Superior temporal gyrus (tissue), 1 donor: ENCODE data around the gene CHD6.

Experiments
- DNase-seq: peaks from one replicate; pipeline ENCODE4 v3.0.0-alpha.2; 2016; ENCODE audit errors: extremely low spot score

The CHD6 gene

DNA sequence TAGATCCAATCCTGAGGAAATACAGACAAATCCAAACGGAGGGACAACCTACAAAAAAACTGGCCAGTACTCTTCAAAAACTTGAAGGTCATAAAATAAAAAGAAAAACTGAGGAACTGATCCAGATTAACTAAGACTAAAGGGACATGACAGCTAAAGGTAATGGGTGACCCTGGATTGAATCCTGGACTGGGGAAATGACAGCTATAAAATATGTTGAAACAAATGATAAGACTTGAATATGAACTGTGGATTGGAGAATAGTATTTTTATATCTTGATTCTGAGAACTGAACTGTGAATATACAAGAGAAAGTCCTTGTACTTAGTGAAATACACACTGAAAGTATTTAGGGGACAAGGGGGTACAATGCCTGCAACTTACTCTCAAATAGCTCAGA is 154.6 kb downstream of the CHD6 start:
- DNase-seq, result no peak

DNA sequence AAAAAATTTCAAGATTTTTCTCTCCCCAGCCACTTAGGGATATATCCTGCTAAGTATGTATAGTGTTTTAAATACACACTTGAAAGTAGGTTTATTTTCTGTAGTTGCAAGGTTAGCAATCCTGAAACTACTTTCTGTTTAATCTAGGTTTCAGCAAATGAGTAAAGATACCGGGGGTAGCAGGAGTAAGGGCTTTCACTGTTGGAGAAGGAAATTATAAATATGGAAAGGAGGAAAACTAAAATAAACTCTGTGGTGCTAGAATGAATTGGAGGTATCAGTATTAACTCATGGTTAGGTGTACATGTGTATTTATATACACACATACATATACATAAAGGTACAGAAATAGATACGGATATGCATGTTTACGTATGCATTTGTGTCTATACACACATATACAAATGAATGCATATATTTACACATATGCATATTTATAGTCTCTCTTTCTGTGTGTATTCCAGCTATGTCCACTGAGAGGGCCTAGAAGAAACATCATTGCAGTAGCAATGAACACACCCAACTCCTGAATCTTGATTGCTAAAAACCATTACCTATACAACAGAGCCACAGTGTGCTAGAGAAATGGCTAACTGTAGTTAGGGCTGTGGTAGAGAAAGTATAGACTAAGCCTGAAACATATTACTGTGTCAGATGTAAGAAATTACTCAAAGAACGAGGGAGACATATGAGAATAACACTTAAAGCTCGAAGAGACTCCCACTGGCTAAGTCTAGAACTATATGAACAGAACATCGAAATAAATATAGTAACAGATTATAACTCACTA is 155.6 kb downstream of the CHD6 start:
- no peak for DNase-seq

DNA sequence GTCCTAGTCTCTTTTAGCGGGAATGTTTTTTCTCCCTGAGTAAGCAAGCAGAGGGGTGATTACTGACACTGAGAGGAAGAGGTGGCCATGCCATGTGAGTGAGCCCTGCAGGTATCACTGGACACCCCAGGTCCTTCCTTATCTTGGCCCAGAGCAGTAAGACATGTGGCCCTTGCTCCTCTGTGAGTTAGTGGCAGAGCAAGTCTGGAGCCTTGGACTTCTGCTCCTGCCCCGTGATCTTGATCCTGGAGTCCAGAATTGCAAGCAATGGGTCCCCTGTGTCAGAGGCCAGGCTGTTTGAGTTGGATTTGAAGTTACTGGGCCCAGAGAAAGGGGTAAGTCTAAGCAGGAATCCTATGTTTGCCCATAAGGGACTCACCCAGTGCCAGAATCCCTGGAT is 159.4 kb downstream of the CHD6 start:
- no peak for DNase-seq

DNA sequence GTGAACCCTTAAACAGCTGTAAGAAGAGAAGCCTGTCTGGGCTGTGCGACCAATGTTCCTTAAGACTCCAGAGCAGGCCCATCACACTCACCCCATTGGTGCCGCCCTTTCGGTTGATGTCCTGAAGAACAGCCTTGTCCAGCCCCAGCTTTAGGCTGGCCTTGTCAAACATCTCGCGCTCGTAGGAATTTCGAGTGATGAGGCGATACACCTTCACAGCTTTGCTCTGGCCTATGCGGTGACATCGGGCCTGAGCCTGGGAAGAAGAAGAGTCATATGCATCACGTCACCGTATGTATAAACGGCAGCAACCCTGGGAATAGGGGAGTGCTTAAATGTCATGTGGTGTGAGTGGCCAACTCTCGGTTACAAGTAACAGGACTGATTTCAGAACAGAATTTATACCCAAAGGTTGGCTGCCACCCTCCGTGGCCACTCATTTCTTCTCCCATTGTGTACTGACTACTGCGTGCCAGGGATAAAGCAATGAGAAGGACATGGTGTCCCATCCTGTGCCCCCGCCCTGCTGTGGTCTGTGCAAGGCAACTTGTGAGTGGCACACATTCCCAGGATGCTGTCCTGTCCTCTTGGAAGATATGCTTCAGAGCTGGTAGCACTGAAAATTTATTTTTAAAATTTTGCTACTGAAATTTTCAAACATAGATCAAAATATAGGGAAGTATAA is 160.9 kb downstream of the CHD6 start:
- DNase-seq, result no peak

DNA sequence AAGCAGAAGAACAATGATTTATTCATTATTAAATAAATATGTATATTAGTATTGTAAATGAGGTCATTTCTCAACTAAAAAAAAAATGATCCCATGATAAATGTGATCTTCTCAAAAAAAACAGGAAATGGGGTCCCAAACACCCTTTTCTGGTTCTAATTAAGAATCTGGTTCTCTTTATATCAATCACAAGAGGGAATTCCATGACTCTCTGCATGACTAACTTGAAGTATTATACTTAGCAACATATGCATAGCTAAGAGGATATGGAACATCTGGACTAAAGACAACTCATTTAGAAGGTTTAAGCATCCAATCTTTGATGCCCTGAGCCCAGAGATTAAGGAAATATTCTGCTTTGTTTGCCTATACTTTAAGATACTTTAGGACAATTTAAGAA is 161.8 kb downstream of the CHD6 start:
- DNase-seq, result no peak

DNA sequence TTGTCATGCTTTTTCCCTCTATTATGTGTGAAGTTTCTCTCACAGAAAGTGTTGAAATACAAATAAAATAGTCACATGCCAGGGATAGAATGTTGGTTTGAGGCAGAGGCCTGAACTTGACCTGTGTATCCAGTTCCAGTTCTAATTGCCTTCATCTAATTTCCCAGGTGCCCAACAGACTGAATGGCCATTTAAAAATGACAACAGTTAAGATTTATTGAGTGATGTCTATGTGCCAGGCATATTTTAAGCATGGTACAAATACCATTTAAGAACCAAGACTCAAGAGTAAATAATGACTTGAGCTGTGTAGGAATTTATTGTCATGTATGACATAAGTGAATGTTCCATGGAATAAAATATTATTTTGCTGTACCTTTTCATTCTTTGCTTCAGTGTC is 163.9 kb downstream of the CHD6 start:
- no peak for DNase-seq

DNA sequence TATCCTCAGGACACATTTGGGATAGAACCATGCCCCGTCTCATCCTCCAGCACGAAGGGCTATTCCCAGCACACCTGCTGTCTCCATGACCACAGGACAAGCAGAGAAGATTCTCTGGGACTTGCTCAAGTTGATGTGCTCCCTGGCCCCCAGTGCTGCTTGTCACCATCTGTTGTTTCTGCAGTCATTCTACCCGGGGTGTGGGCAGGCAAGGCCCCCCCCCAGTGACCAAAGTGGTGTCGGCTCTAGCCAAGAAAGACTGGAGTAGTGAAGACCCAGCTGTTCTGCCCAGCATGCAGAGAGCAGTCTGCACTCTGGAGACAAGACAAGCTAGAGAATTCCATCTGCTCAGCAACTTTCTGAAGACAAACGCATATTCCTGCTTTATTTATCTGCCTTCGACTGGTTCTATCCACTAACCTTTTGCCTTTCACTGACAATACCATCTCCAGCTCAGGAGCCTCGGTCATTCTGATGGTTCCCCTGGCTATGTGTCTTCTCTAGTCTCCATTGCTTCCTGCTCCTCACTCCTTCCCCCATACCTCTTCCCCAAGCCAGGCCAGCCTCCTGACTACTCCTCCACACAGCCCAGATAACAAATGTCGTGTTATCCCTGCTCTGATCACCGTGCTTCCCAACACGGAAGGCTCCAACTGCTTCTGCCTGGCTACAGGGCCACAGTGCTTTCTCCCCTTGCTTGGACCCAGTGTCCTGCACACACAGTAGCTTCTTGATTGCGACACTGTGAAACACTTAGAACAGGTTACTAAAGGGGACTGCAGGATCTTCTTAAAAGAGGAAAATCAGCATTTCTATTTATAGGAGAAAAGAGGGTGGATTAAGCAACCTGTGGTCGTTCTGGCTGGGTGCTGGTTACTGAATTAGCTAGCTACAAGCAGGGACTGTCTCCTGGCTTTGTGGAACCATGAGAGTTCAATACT is 164.9 kb downstream of the CHD6 start:
- DNase-seq, result no peak

DNA sequence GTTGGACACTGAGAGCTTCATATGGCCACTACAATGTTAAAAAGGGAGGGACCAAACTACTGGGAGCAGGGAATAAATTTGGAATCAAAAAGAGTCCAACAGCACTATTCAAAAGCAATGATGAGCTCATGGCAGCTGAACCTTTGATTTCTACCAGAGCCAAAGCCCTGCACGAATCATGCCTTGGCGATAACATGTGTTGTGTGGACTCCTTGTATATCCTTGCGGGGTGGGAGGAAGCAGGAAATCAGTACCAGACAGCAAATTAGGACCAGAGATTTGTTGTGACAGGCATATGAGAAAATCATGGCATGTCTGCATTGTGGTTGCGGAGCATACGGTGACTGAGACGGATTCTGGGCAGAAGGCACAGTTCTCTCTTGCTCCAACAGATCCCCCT is 166.0 kb downstream of the CHD6 start:
- no peak for DNase-seq

DNA sequence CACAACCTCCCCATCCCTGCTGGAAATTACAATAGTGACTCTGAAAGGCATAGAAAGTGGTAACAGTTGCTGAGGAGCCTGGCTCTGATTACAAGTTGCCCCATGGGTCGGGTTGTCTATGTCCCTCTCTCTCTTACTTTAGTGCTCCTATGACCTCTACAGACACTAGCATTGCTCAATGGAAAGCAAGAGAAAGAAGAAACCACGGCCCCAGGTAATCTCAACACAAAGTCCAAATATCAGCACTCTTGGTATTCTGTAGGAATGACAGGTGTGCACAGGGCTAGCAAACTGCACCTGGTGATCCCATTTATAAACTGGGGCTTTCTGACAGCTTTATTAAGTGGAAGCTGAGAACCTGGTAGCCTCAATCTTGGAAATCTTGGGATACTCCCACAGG is 171.2 kb downstream of the CHD6 start:
- no peak for DNase-seq

DNA sequence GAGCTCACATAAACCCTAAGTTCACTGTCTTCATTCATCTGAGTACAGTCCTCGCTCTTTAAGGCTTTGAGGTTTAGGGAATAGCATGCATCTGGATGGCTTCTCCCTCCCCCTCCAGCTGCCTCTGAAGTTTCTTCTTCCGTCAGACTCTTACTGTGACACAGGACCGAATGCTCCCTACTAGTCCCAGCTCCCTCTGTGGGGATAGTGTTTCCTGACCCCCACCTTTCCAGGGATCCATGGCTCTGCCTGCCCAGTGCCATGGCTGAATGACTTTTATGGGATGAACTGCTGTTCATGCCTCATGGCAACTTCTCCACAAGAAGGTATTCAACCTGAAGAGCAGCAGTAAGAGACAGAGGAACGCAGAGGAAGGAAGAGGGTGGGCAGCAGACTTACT is 171.7 kb downstream of the CHD6 start:
- DNase-seq, result no peak

DNA sequence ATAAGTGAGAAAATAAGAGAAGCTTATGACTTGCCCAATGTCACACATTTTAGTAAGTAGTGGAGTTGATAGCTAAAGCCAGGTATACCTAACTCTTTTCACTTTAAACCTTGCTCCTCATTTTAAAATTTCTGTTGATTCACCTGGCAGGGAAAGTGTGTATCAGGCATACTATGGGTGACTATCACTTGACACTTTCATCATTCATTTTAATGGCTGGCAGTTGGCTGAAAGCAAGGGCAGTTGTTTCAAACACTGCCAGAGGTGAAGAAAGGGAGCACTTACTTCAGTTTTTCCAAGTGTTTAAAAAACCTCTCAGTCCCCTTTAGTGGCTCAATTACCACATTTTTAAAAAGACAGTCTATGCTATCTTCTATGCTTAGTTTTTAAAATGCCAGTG is 173.4 kb downstream of the CHD6 start:
- DNase-seq, result no peak

DNA sequence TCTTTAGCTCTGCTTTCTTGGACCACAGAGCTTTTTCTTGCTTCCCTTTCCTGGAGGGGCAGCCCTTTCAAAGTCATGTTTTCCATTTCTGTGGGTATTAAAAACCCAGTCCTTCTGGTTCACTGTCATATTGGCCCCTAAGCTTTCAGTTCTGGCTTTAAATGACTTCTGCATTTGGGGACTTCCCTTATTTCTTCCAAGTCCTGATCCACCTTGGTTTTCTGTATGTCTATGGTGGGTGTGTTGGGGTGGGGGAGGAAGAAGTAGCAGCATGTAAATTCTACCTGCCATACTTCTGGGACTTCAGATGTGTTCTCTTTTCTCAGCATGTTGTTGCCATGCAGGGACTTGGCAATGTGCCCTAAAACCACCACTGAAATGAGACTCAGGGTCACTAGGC is 174.5 kb downstream of the CHD6 start:
- DNase-seq, result no peak

DNA sequence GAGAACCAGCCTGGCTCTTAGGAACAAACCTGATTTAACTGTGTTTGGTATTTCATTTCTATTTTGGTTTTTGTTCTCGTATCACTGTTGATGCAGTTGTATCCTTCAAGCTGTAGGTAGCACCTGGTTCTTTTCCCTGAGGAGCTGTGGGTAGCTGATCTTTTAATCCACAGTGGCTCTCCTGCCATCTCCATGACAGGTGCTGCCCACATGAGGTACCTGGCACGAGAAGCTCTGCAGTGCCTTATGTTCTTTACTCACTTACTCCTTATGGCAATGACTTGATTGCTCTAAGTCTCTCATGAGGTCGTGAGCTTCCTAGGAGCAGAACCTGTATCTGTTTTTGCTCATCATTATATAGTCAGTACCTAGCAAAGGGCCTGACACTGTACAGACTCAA is 177.3 kb downstream of the CHD6 start:
- DNase-seq, result no peak

DNA sequence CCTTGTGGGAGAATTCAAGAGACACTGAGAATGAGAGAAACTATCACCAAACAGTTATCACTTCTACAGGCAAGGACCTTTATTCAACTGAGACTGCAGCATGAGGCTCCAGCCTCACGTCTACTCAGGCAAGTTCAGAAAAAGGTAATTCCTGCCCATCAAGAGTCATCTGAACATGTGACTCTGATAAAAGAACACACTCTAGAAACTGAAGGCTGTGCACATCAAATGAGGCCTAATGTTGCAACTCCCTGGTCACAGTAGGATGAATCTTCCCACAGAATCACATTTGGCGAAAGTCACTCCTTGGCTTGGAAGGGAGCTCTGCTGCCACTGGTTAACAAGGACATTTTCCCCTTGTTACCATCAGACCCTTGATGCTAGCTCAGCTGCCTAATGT is 180.3 kb downstream of the CHD6 start:
- DNase-seq, result no peak

DNA sequence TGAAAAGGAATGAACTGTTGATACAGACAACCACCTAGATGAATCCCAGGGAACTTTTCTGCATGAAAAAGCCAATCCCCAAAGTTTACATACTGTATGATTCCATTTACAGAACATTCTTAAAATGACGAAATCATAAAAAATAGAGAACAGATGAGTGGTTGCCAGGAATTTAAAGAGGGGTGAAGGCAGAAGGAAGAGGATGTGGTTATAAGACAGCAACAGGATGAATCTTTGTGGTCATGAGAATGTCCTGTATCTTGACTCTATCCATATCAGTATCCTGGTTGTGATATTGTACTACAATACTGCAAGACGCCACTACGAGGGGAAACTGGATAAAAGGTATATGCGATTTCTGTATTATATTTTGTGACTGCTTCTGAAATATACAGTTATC is 181.5 kb downstream of the CHD6 start:
- no peak for DNase-seq

DNA sequence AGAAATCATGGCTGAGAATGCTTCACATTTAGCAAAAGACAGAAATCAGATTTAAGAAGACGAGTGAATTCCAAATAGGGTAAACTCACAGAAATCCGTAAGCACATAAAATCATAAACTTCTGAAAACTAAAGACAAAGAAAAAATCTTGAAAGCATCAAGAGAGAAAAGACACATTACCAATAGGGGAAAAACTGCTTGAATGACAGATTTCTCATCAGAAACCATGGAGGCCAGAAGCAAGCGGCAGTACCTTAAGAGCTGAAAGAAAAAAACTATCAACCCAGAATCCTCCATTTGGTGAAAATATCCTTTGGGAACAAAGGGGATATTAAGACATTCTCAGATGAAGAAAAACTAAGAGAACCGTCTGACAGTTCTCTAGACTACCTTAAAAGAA is 185.0 kb downstream of the CHD6 start:
- DNase-seq, result no peak

DNA sequence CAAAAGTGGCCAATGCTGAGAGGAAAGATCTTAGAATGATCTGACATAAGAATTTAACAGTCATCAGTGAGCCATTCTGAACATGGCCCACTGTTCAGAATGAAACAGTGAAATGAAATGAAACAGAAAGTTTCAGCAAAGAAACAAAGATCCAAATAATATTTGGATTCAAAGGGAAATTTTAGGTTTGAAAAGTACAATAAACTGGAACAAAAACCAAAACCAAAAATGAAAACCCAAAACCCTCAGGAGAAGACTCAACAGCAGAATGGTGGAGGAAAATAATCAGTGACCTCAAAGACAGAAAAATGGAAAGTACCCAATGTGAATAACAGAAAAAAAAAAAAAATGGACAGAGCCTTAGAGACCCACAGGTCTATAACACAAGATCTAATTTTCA is 185.4 kb downstream of the CHD6 start:
- no peak for DNase-seq

DNA sequence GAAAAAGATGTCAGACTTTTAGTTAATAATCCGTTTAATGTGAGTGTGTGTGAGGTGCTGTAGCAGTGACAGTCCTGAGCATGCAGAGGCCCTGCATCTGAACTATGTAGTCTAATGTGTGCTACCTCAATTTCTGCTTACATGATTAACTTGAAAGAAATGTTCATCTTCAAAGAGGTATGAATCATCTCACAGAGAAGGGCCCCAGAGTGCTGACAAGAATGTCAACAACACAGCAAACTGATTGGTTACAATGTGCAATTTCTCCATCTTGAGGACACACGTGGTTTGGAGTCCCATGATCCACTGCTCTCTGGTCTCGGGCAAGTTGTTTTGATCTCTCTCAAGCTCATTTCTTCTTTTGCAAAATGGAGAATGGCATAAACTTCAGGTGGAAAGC is 189.9 kb downstream of the CHD6 start:
- no peak for DNase-seq

DNA sequence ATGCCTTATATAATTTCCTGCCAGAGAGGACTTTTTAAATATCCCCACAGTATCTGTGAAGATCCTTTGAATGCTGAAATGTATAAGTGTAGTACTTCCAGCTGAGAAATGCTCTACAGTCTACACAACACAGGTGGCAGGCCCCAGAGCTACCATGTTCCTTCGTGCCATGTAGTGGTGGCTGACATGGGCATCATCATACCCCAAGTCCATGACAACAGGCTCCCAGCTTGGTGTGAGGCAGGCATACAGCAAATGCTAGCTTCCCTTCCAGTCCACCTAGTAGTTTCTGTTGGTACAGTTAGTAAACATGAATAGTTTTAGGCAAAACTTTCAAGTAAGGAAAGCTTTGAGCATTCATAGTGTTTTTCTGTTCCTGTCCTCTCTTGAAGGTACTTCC is 190.3 kb downstream of the CHD6 start:
- DNase-seq, result no peak

DNA sequence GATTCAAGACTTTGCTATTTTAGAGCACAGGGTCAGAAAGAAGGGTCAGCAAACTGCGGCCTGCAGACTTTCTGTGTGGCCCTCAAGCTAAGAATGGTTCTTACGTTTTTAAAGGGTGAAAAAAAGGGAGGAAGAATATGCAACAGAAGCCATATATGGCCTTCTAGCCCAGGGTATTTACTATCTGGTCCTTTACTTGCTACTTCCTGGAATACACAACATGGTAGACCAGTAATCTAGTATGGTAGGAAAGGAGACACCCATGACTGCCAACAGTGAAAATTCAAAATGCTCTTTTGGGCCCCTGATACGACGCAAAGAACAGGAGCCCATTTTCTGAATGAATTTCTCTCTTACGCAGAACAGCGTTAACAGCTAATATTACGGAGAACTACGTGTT is 191.2 kb downstream of the CHD6 start:
- no peak for DNase-seq

DNA sequence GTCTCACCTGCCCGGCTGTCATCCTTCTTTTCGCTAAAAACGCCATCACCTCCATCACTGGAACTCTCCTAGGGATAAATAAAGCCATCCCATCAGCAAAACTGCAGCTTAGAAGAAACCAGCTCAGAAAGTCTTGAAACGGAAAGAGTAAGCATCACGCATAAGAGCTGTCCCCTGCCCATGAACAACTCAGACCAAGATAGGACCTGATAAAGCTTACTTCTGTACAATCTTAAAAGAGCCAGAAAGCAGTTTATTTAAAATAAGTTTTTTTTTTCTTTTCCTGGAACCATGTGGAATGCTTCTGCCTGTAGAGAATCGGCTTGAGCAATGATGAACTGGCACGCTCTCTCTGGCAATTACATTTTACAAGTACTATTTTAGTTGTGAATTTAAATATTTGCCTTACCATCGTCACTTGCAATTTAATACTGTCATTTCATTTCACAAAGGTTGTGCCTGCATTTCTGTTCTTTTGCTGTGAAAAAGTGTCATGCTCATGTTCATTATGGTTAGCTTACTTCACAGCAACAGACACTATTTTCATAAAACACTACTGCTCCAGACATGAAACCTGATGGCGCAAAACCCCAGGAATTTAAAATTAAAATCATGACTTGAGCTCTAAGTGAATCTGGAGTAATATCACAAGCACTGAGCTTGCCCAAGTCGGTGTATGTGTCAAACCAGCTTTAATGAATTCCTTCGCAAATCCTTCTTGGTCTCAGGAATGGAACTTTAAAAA is 191.9 kb downstream of the CHD6 start:
- no peak for DNase-seq
